ENCODE results near the gene ZNF43. TPM values are rescaled to one million over a fixed set of nuclear protein-coding genes. Genes with fewer than 3 reads are reported as not detected.

Gene ZNF43
- total and polyA plus RNA-seq, 7 donors: 1.3 to 5.8 (median 2.5) TPM

DNA sequence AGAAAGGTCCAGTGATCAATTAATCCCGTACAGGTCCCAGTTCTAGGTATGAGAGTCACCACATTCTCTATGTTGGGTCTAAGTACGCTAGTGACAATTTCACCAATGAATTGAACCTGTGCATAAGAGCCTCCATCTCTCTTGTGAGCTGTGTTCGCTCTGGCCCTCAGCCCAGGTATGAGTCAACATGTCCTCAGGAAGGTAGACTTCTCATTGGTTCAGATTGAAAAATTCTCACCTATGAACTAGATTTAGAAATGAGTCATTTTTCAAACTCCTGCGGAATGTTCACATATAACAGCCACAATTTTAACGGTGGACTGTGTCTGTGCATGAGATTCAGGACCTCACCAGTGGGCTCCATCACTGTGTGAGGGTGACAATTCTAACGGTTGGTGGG is 12.7 kb upstream of the ZNF43 start:
- no peak for DNase-seq
- intact Hi-C loops (cut with DNase I): no loop called here
- Histone ChIP-seq H3K9me3 (no peaks in the 10 kb centered on the region), H3K27ac (no peak overlapping the region), H3K4me1 (no peaks in the 10 kb centered on the region), H3K36me3 (ENCODE audit: insufficient read depth in 1 of 2, low read depth in 1 of 2) (no peaks in the 10 kb centered on the region), H3K27me3 (ENCODE audit: insufficient read depth in 3 of 3, low read length in 2 of 3) (no peaks in the 10 kb centered on the region), H3K4me3 (no peak overlapping the region)
- WGBS, 3 donors: 83 to 96% (median 95%) methylated on average over 6 of the region's 6 CpGs
- TF ChIP-seq, protein P1, sequence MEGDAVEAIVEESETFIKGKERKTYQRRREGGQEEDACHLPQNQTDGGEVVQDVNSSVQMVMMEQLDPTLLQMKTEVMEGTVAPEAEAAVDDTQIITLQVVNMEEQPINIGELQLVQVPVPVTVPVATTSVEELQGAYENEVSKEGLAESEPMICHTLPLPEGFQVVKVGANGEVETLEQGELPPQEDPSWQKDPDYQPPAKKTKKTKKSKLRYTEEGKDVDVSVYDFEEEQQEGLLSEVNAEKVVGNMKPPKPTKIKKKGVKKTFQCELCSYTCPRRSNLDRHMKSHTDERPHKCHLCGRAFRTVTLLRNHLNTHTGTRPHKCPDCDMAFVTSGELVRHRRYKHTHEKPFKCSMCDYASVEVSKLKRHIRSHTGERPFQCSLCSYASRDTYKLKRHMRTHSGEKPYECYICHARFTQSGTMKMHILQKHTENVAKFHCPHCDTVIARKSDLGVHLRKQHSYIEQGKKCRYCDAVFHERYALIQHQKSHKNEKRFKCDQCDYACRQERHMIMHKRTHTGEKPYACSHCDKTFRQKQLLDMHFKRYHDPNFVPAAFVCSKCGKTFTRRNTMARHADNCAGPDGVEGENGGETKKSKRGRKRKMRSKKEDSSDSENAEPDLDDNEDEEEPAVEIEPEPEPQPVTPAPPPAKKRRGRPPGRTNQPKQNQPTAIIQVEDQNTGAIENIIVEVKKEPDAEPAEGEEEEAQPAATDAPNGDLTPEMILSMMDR (IDR thresholded peaks at IDR 0.05): no peak
- no peak for ATAC-seq

DNA sequence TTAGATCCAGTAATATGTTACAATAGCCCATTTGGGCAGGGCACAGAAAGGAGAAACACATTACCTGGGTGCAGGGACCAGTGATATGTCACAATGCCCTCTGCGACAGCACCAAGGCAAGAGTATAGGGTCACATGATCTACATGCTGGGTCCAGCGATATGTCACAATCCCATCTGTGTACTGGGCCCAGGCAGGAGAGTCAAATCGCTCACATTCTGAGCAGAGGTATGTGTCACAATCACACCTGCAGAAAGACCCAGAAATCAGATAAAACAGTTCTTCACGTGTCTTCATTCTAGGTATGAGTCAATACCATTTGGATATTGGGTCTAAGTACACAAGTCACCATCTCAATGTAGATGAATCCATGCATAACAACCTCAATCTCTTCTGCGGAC is 7.1 kb upstream of the ZNF43 start:
- TF ChIP-seq, protein P1 (IDR thresholded peaks at IDR 0.05): no peak
- Histone ChIP-seq H3K4me1 (no peaks in the 10 kb centered on the region), H3K36me3 (ENCODE audit: insufficient read depth in 1 of 2, low read depth in 1 of 2) (peaks cover 2 to 8% of the 10 kb centered on the region in 2 donors), H3K27me3 (ENCODE audit: insufficient read depth in 3 of 3, low read length in 2 of 3) (no peaks in the 10 kb centered on the region), H3K9me3 (no peaks in the 10 kb centered on the region), H3K27ac (no peak overlapping the region), H3K4me3 (no peak overlapping the region)
- no peak for ATAC-seq
- intact Hi-C loops (cut with DNase I): no loop called here
- 97 to 99% (median 98%) methylated on average over 5 of the region's 5 CpGs for WGBS, 3 donors
- DNase-seq: no peak

DNA sequence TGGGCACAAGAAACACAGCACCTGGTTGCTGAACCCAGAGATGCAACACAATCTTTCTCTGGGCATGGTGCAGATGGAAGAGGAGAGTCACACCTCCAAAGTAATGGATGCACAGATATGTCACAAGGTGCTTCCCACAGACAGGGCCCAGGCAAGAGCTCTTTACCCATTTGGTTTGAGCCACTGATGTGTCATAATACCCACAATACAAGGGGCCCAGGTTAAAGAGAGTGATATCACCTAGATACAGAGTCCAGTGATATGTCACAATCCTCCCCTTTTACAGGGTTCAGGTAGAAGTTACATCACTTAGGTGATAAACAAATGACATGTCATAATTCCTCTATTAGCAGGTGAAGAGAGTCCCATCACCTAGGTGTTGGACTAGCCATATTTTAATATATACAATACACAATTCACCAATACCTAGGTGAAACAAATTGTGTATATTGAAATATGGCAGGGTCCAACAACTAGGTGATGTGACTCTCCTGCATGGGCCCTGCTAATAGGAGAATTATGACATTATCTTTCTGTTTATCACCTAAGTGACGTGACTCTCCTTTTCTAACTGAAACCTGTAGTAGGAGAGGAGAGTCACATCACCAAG is 5.6 kb upstream of the ZNF43 start:
- TF ChIP-seq, protein P1 (IDR thresholded peaks at IDR 0.05): no peak
- DNase-seq (no peak), ATAC-seq (no peak)
- Histone ChIP-seq H3K27ac (no peak overlapping the region), H3K4me3 (no peak overlapping the region), H3K9me3 (no peaks in the 10 kb centered on the region), H3K36me3 (ENCODE audit: insufficient read depth in 1 of 2, low read depth in 1 of 2) (peaks cover 2 to 8% of the 10 kb centered on the region in 2 donors), H3K27me3 (ENCODE audit: insufficient read depth in 3 of 3, low read length in 2 of 3) (no peaks in the 10 kb centered on the region), H3K4me1 (no peaks in the 10 kb centered on the region)
- intact Hi-C loops (cut with DNase I): no loop called here
- WGBS, 3 donors: 80 to 95% (median 82%) methylated on average over 1 of the region's 1 CpG

DNA sequence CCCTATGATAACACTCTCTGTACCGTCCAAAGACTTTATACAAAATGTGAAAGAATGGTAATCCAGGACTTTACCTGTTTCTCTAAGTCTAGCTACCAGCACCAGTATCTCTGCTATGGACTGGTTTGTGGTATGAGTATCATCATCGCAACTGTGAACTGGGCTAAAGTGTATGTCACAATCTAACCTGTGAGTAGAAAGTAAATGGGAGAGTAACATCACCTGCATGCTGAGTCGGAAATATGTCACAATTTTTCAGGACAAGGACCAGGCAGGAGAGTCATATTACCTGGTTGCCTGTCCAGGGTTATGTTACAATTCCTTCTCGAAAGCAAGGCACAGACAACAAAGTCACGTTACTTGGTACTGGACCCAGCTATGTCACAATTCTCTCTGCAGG is 5.1 kb upstream of the ZNF43 start:
- ATAC-seq (no peak), DNase-seq (no peak)
- Histone ChIP-seq H3K27ac (no peak overlapping the region), H3K36me3 (ENCODE audit: insufficient read depth in 1 of 2, low read depth in 1 of 2) (peaks cover 2 to 8% of the 10 kb centered on the region in 2 donors), H3K27me3 (ENCODE audit: insufficient read depth in 3 of 3, low read length in 2 of 3) (no peaks in the 10 kb centered on the region), H3K9me3 (no peaks in the 10 kb centered on the region), H3K4me1 (no peaks in the 10 kb centered on the region), H3K4me3 (no peak overlapping the region)
- 92 to 94% (median 92%) methylated on average over 5 of the region's 5 CpGs for WGBS, 3 donors
- TF ChIP-seq, protein P1 (IDR thresholded peaks at IDR 0.05): no peak
- intact Hi-C loops (cut with DNase I): no loop called here

DNA sequence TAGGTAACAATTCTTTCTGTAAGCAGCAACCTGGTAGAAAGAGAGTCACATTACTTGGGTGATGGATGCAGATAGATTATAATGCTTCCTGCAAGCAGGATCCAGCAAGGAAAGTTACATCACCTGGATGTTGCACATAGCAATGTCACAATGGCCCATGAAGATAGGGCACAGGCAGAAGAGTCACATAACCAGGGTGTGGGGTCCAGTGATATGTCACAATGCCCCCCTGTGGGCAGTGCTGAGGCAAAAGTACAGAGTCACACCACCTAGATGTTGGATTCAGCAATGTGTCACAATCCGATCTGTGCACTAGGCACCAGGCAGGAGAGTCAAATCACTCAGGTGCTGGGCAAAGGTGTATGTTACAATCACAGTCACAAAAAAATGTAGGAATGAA is 4.0 kb upstream of the ZNF43 start:
- WGBS, 3 donors: 94 to 100% (median 96%) methylated on average over 1 of the region's 1 CpG
- H3K27me3 ChIP-seq (ENCODE audit: insufficient read depth in 3 of 3, low read length in 2 of 3): no peaks in the 10 kb centered on the region
- H3K27ac ChIP-seq: no peak overlapping the region
- DNase-seq (no peak), ATAC-seq (no peak)
- no peaks in the 10 kb centered on the region for H3K4me1 ChIP-seq
- H3K9me3 ChIP-seq: no peaks in the 10 kb centered on the region
- TF ChIP-seq, protein P1 (IDR thresholded peaks at IDR 0.05): no peak
- intact Hi-C loops (cut with DNase I): no loop called here
- H3K4me3 ChIP-seq: no peak overlapping the region
- H3K36me3 ChIP-seq (ENCODE audit: insufficient read depth in 1 of 2, low read depth in 1 of 2): peaks cover 2 to 8% of the 10 kb centered on the region in 2 donors

All from psoas muscle (tissue), 8 donors.